ENCODE data around the gene PSORS1C2. TPM values are rescaled to one million over a fixed set of nuclear protein-coding genes. Genes with fewer than 3 reads are reported as not detected.

Gene PSORS1C2
- total and polyA plus RNA-seq, 2 donors (not counting 3 experiments of a cell fraction or from before 2014, with no cell fraction given): not detected

- no TSS peak for BruUV-seq (replicated peaks)
- ChIA-PET POLR2A (no interaction called here), CTCF (interaction anchor here (0.6 to 1.5 kb wide), 6 partner anchors 11 to 224 kb away, joined by 3 to 8 read pairs (median 3); no protein-coding TSS in a partner anchor)
- FAIRE-seq (peak; percentile 21), DNase-seq (ENCODE audit: low read depth, low spot score) (no peak)
- H3K9me1 ChIP-seq (replicated peaks; ENCODE audit: control insufficient read depth, extremely low read depth, insufficient read depth, low read length): no peaks in the 10 kb centered on the region
- no peak overlapping the region for H3K27ac ChIP-seq (ENCODE audit: insufficient read depth, low read depth, low read length)
- H4K20me1 ChIP-seq (replicated peaks; ENCODE audit: control insufficient read depth, extremely low read depth, insufficient read depth, low read length): no peaks in the 10 kb centered on the region
- H3K9ac ChIP-seq (replicated peaks; ENCODE audit: extremely low read depth, insufficient read depth, low read length): no peak overlapping the region
- dilution Hi-C loops (cut with MboI; ENCODE audit: extremely low pct_ligation_motif_present, low sequenced_read_pairs) (no loop called here), intact Hi-C loops (cut with micrococcal nuclease) (no loop called here)
- H3K79me2 ChIP-seq (ENCODE audit: control insufficient read depth, insufficient read depth, low read length): no peaks in the 10 kb centered on the region
- no peak overlapping the region for H2AFZ ChIP-seq (ENCODE audit: low read depth, low read length)
- H3K27me3 ChIP-seq (ENCODE audit: control insufficient read depth in 2 of 2, insufficient read depth in 2 of 2, low read length in 2 of 2): no peaks in the 10 kb centered on the region
- no peak overlapping the region for H3K4me2 ChIP-seq (ENCODE audit: insufficient read depth, low read length)
- H3K9me3 ChIP-seq (replicated peaks; ENCODE audit: control insufficient read depth, insufficient read depth, low read length): no peaks in the 10 kb centered on the region
- TF ChIP-seq, protein P1, sequence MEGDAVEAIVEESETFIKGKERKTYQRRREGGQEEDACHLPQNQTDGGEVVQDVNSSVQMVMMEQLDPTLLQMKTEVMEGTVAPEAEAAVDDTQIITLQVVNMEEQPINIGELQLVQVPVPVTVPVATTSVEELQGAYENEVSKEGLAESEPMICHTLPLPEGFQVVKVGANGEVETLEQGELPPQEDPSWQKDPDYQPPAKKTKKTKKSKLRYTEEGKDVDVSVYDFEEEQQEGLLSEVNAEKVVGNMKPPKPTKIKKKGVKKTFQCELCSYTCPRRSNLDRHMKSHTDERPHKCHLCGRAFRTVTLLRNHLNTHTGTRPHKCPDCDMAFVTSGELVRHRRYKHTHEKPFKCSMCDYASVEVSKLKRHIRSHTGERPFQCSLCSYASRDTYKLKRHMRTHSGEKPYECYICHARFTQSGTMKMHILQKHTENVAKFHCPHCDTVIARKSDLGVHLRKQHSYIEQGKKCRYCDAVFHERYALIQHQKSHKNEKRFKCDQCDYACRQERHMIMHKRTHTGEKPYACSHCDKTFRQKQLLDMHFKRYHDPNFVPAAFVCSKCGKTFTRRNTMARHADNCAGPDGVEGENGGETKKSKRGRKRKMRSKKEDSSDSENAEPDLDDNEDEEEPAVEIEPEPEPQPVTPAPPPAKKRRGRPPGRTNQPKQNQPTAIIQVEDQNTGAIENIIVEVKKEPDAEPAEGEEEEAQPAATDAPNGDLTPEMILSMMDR (IDR thresholded peaks at IDR 0.05; ENCODE audit: extremely low read depth in 1 of 2, insufficient read depth in 1 of 2, low read depth in 1 of 2, low read length in 2 of 2): no peak
- TF ChIP-seq FOS (IDR thresholded peaks at IDR 0.05; ENCODE audit: borderline replicate concordance, insufficient read depth, low read length): no peak
- H3K4me1 ChIP-seq (ENCODE audit: control insufficient read depth, extremely low read depth, insufficient read depth, low read length): peaks cover 8% of the 10 kb centered on the region
- no peak overlapping the region for H3K4me3 ChIP-seq (replicated peaks in 1 of 3; ENCODE audit: insufficient read depth in 1 of 3, low read depth in 1 of 3, low read length in 3 of 3)
- H3K36me3 ChIP-seq (ENCODE audit: control insufficient read depth in 2 of 2, extremely low read depth in 1 of 2, insufficient read depth in 2 of 2, low read length in 2 of 2): peaks cover 0 to 8% of the 10 kb centered on the region in 2 experiments
Measured at GRCh38 chr6:31142361-31142761, 3.5 kb upstream of the PSORS1C2 start.

DNA sequence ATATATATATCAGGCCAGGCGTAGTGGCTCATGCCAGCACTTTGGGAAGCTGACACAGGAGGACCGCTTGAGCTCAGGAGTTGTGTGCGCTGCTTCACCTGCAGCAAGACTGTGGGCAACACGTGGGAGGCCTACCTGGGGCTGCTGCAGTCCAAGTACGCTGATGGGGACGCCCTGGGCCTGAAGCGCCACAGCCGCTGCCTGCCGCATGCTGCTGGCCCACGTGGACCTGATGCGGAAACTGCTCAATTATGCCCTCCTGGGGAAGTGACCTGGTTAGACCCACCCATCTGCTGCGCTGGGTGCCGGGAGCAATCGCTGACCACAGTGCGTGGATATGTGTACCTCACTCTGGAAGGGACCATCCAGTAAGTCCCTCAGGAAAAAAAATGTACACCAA lies 1.8 kb upstream of the PSORS1C2 start:
- intact Hi-C loops (cut with micrococcal nuclease): no loop called here
- dilution Hi-C loops (cut with MboI; ENCODE audit: extremely low pct_ligation_motif_present, low sequenced_read_pairs): no loop called here
- Histone ChIP-seq H3K4me1 (ENCODE audit: control insufficient read depth, extremely low read depth, insufficient read depth, low read length) (peaks cover 8% of the 10 kb centered on the region), H4K20me1 (replicated peaks; ENCODE audit: control insufficient read depth, extremely low read depth, insufficient read depth, low read length) (no peaks in the 10 kb centered on the region), H3K27ac (ENCODE audit: insufficient read depth, low read depth, low read length) (no peak overlapping the region), H3K36me3 (ENCODE audit: control insufficient read depth in 2 of 2, extremely low read depth in 1 of 2, insufficient read depth in 2 of 2, low read length in 2 of 2) (peaks cover 0 to 8% of the 10 kb centered on the region in 2 experiments), H2AFZ (ENCODE audit: low read depth, low read length) (no peak overlapping the region), H3K9ac (replicated peaks; ENCODE audit: extremely low read depth, insufficient read depth, low read length) (no peak overlapping the region), H3K9me3 (replicated peaks; ENCODE audit: control insufficient read depth, insufficient read depth, low read length) (no peaks in the 10 kb centered on the region), H3K9me1 (replicated peaks; ENCODE audit: control insufficient read depth, extremely low read depth, insufficient read depth, low read length) (no peaks in the 10 kb centered on the region), H3K4me2 (ENCODE audit: insufficient read depth, low read length) (no peak overlapping the region), H3K79me2 (ENCODE audit: control insufficient read depth, insufficient read depth, low read length) (no peaks in the 10 kb centered on the region), H3K27me3 (ENCODE audit: control insufficient read depth in 2 of 2, insufficient read depth in 2 of 2, low read length in 2 of 2) (no peaks in the 10 kb centered on the region), H3K4me3 (replicated peaks in 1 of 3; ENCODE audit: insufficient read depth in 1 of 3, low read depth in 1 of 3, low read length in 3 of 3) (no peak overlapping the region)
- DNase-seq (ENCODE audit: low read depth, low spot score) (no peak), FAIRE-seq (no peak)
- ChIA-PET POLR2A (no interaction called here), CTCF (interaction anchor here (2.6 to 6.2 kb wide), 2 partner anchors 51 to 226 kb away, joined by 14 to 174 read pairs; no protein-coding TSS in a partner anchor)
- no peak for TF ChIP-seq MAX (IDR thresholded peaks at IDR 0.05; ENCODE audit: insufficient read depth, insufficient read length)
- BruUV-seq (replicated peaks): no TSS peak
